Calu3 (cell line): ENCODE measurements around the gene FMC1. TPM values are rescaled to one million over a fixed set of nuclear protein-coding genes. Genes with fewer than 3 reads are reported as not detected.
"Not testable (repeated sequence)": the region's sequence is repeated elsewhere in the genome, so short reads cannot be mapped to it uniquely, and the experiment has no call there.

Source experiments
- BruUV-seq: library from RNA; stranded (reverse); fragments of 400-500 nt; replicated peaks from 2 replicates; lab custom pipeline; 2021; lab: Mats Ljungman, UMichigan
- CTCF ChIA-PET: fragments of 300-600 bp; sonication (Branson Sonifier 250); formaldehyde crosslinking; loops from one replicate; lab custom pipeline; 2022; ENCODE audit warnings: antibody characterized with exemption; lab: Charles Lee
- DNase-seq: peaks from one replicate; pipeline ENCODE4 v3.0.0; 2022
- H3K27ac Mint-ChIP-seq: one replicate; pipeline ENCODE4 v1.8.0; 2022; ENCODE audit warnings: mixed read lengths; ENCODE audit not compliant: unreplicated experiment
- H3K27me3 Mint-ChIP-seq: one replicate; pipeline ENCODE4 v1.8.0; 2022; ENCODE audit warnings: mixed read lengths; ENCODE audit not compliant: unreplicated experiment
- H3K36me3 Mint-ChIP-seq: one replicate; pipeline ENCODE4 v1.8.0; 2022; ENCODE audit warnings: mild to moderate bottlenecking, moderate library complexity, mixed read lengths; ENCODE audit not compliant: insufficient read depth, unreplicated experiment
- H3K4me1 Mint-ChIP-seq: one replicate; pipeline ENCODE4 v1.8.0; 2022; ENCODE audit warnings: mild to moderate bottlenecking, low read depth, mixed read lengths; ENCODE audit not compliant: unreplicated experiment
- H3K4me3 Mint-ChIP-seq: one replicate; pipeline ENCODE4 v1.8.0; 2022; ENCODE audit warnings: mild to moderate bottlenecking, low read depth, moderate library complexity, mixed read lengths; ENCODE audit not compliant: unreplicated experiment
- H3K9me3 Mint-ChIP-seq: one replicate; pipeline ENCODE4 v1.8.0; 2022; ENCODE audit warnings: low read depth, mixed read lengths; ENCODE audit not compliant: unreplicated experiment
- intact Hi-C: fragments of 100-400 bp; cut with micrococcal nuclease; formaldehyde crosslinking; loops from one replicate; pipeline ENCODE4 v1.10.0; 2022; ENCODE audit not compliant: unreplicated experiment
- total RNA-seq: library from RNA; stranded (reverse); gene quantifications from 2 replicates; pipeline ENCODE4 v1.2.3, GENCODE V29; 2022
- TF ChIP-seq, protein P1 (sequence below): fragments of 200-600 bp; IDR thresholded peaks from one replicate; pipeline ENCODE4 v1.8.0; 2022; ENCODE audit warnings: antibody characterized with exemption; ENCODE audit not compliant: unreplicated experiment

Gene FMC1
- total RNA-seq, 1 experiment from 2014 or later = 2.9 TPM

DNA sequence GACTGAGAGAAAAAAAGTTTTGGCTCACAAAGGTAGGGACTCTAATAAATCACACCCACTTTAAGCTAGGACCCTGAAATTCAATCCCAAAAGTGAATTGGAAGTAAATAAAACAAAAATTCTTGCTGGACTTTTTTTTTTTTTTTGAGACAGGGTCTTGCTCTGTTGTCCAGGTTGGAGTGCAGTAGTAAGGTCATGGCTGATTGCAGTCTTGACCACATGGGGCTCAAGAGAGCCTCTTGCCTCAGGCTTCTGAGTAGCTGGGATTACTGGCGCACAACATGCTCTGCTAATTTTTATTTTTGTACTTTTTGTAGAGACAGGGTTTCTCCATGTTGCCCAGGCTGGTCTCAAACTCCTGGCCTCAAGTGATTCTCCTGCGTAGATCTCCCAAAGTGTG, 13.6 kb downstream of the FMC1 start:
- Mint-ChIP-seq H3K27ac (no peak overlapping the region), H3K4me3 (no peak overlapping the region), H3K9me3 (no peaks in the 10 kb centered on the region), H3K36me3 (peaks cover 31% of the 10 kb centered on the region), H3K4me1 (no peaks in the 10 kb centered on the region), H3K27me3 (no peaks in the 10 kb centered on the region)
- BruUV-seq = no TSS peak
- CTCF ChIA-PET = no interaction called here
- TF ChIP-seq, protein P1, sequence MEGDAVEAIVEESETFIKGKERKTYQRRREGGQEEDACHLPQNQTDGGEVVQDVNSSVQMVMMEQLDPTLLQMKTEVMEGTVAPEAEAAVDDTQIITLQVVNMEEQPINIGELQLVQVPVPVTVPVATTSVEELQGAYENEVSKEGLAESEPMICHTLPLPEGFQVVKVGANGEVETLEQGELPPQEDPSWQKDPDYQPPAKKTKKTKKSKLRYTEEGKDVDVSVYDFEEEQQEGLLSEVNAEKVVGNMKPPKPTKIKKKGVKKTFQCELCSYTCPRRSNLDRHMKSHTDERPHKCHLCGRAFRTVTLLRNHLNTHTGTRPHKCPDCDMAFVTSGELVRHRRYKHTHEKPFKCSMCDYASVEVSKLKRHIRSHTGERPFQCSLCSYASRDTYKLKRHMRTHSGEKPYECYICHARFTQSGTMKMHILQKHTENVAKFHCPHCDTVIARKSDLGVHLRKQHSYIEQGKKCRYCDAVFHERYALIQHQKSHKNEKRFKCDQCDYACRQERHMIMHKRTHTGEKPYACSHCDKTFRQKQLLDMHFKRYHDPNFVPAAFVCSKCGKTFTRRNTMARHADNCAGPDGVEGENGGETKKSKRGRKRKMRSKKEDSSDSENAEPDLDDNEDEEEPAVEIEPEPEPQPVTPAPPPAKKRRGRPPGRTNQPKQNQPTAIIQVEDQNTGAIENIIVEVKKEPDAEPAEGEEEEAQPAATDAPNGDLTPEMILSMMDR = no peak
- intact Hi-C loops = no loop called here
- DNase-seq = no peak

DNA sequence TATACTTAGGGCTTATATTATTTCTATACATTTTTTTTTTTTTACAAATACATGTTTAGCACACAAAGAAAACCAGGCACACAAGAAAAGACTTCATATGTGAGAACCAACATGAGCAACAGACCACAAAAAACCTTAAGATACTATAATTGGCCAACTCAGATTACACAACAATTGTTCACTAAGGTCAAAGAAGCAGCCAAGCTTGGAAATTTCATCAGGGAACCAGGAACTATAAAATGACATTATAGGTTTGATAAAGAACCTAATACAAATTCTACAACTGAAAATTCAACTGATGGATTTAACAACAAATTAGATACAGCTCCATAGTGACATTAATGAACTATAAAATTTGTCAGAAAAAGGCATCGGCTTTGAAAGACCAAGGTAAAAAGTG, 14.2 kb downstream of the FMC1 start:
- H3K36me3 Mint-ChIP-seq = peaks cover 37% of the 10 kb centered on the region
- no peaks in the 10 kb centered on the region for H3K4me1 Mint-ChIP-seq
- no peak overlapping the region for H3K4me3 Mint-ChIP-seq
- TF ChIP-seq, protein P1 = no peak
- H3K27me3 Mint-ChIP-seq = no peaks in the 10 kb centered on the region
- H3K9me3 Mint-ChIP-seq = no peaks in the 10 kb centered on the region
- DNase-seq = no peak
- intact Hi-C loops = no loop called here
- CTCF ChIA-PET = no interaction called here
- BruUV-seq = no TSS peak
- no peak overlapping the region for H3K27ac Mint-ChIP-seq

DNA sequence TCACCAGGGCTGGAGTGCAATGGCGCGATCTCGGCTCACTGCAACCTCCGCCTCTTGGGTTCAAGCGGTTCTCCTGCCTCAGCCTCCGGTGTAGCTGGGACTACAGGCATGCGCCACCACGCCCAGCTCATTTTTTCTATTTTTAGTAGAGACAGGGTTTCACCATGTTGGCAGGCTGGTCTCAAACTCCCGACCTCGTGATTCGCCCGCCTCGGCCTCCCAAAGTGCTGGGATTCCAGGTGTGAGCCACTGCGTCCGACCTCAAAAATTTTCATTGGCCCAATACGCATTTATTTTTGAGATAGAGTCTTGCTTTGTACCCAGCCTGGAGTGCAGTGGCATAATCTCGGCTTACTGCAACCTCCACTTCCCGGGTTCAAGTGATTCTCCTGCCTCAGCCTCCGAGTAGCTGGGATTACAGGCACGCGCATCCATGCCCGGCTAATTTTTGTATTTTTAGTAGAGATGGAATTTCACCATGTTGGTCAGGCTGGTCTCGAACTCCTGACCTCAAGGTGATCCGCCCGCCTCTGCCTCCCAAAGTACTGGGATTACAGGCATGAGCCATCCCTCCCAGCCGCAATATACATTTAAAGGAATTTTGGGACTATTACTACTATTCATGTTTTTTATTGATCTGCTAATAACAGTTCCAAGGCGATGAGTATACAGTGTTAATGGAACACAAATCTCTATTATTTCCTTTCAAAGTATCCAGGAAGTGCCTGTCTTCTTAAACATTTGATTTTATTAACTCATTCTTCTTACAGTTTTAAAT, 16.8 kb downstream of the FMC1 start:
- Mint-ChIP-seq H3K4me3 (peak overlapping the region; percentile 91), H3K36me3 (peaks cover 45% of the 10 kb centered on the region), H3K27ac (peak overlapping the region; percentile 84)
- DNase-seq, BruUV-seq, intact Hi-C loops, H3K9me3 Mint-ChIP-seq, CTCF ChIA-PET, H3K4me1 Mint-ChIP-seq, H3K27me3 Mint-ChIP-seq: not testable (repeated sequence)

DNA sequence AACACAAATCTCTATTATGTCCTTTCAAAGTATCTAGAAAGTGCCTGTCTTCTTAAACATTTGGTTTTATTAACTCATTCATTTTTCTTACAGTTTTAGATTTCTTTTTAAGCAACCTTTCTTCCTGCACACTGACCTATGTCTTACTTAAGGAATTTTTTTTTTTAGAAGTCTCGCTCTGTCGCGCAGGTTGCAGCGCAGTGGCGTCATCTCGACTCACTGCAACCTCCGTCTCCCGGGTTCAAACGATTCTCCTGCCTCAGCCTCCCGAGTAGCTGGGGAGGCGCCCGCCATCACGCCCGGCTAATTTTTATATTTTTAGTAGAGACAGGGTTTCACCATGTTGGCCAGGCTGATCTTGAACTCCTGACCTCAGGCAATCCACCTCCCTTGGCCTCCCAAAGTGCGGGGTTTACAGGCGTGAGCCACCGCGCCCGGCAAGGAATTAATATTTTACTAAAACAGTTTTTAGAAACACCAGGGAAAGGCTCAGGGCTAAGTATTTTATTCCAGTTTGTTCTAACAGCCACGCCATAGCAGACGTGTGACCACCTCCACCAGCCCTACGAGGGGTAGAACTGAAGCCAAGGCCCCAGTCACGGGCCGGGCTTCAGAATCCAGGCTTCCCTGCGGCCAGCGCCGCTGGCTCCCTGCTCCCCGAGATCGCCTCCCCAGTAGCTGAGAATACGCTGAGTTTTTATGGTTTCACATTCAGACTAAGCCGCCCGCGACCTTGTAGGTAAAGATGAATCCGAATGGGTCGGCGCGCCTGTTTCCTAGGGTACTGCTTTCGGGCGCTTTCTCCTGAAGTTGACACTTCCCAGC, 17.6 kb downstream of the FMC1 start:
- TF ChIP-seq, protein P1 = no peak
- intact Hi-C loops = loop anchor here (1.0 kb wide), 1 partner anchor 17 kb away; the partner anchor contains the start of gene FMC1
- Mint-ChIP-seq H3K4me3 (peak overlapping the region; percentile 91), H3K27me3 (no peaks in the 10 kb centered on the region), H3K27ac (peak overlapping the region; percentile 84), H3K36me3 (peaks cover 49% of the 10 kb centered on the region), H3K4me1 (peaks cover 10% of the 10 kb centered on the region), H3K9me3 (no peaks in the 10 kb centered on the region)
- CTCF ChIA-PET = no interaction called here
- DNase-seq = peak; percentile 32
- TSS peak; percentile 92 for BruUV-seq
